Renal cortical epithelial cell (primary cell): Measurements from ENCODE around the gene MRPL32. TPM values are rescaled to one million over a fixed set of nuclear protein-coding genes. Genes with fewer than 3 reads are reported as not detected.
A peak's percentile ranks its signal among the peaks of the same experiment; 100 is the strongest.

Experiments
- DNase-seq: peaks from one replicate; pipeline ENCODE4 v3.0.0-alpha.2; 2011; ENCODE audit warnings: low read depth
- total RNA-seq: library from RNA; depleted of rRNA; stranded (reverse); fragments of >200 nt; gene quantifications from 2 replicates; pipeline ENCODE4 v1.2.3, GENCODE V29; 2014

The MRPL32 gene
- total RNA-seq, 1 donor from 2014 or later = 71.2 TPM

GRCh38 chr7:42926204-42926603 is 6.0 kb upstream of the MRPL32 start:
- no peak for DNase-seq

- no peak for DNase-seq
These were observed 3.4 kb upstream of the MRPL32 start for GRCh38 chr7:42928754-42929153.

GRCh38 chr7:42929449-42929848 is 2.7 kb upstream of the MRPL32 start:
- no peak for DNase-seq

- DNase-seq = no peak
These were observed 1.3 kb upstream of the MRPL32 start for GRCh38 chr7:42930889-42931288.

- DNase-seq = no peak
These were observed 736 bp upstream of the MRPL32 start for GRCh38 chr7:42931447-42931833.

- no peak for DNase-seq
These were observed 825 bp downstream of the MRPL32 start for GRCh38 chr7:42932811-42933591.

- no peak for DNase-seq
These were observed 2.1 kb downstream of the MRPL32 start for GRCh38 chr7:42934291-42934690.

- DNase-seq = no peak
These were observed 3.7 kb downstream of the MRPL32 start for GRCh38 chr7:42935861-42936260.

GRCh38 chr7:42939457-42940240 is 7.5 kb downstream of the MRPL32 start:
- no peak for DNase-seq

GRCh38 chr7:42940985-42941847 is 9.0 kb downstream of the MRPL32 start:
- peak; percentile 64 for DNase-seq

GRCh38 chr7:42945821-42946626 is 13.8 kb downstream of the MRPL32 start:
- DNase-seq = no peak

GRCh38 chr7:42946627-42946950 is 14.4 kb downstream of the MRPL32 start:
- no peak for DNase-seq

GRCh38 chr7:42947521-42947920 is 15.3 kb downstream of the MRPL32 start:
- DNase-seq = no peak

GRCh38 chr7:42950417-42950816 is 18.2 kb downstream of the MRPL32 start:
- no peak for DNase-seq

- DNase-seq = no peak
These were observed 20.2 kb downstream of the MRPL32 start for GRCh38 chr7:42952328-42952727.

GRCh38 chr7:42953994-42954393 is 21.8 kb downstream of the MRPL32 start:
- no peak for DNase-seq

- DNase-seq = no peak
These were observed 23.9 kb downstream of the MRPL32 start for GRCh38 chr7:42956062-42956461.

- no peak for DNase-seq
These were observed 27.4 kb downstream of the MRPL32 start for GRCh38 chr7:42959549-42959948.

GRCh38 chr7:42960762-42961161 is 28.6 kb downstream of the MRPL32 start:
- DNase-seq = no peak

- DNase-seq = no peak
These were observed 29.0 kb downstream of the MRPL32 start for GRCh38 chr7:42961170-42961569.

GRCh38 chr7:42964293-42964692 is 32.1 kb downstream of the MRPL32 start:
- DNase-seq = no peak
